NCI-H2227 (cell line): ENCODE measurements around the gene ADH4.
A peak's percentile ranks its signal among the peaks of the same experiment; 100 is the strongest.
"Not testable (repeated sequence)": the region's sequence is repeated elsewhere in the genome, so short reads cannot be mapped to it uniquely, and the experiment has no call there.

ENCODE experiments used
- DNase-seq: peaks from one replicate; lab custom pipeline; 2025; ENCODE audit not compliant: unreplicated experiment; lab: John Stamatoyannopoulos, UW

The ADH4 gene

DNA sequence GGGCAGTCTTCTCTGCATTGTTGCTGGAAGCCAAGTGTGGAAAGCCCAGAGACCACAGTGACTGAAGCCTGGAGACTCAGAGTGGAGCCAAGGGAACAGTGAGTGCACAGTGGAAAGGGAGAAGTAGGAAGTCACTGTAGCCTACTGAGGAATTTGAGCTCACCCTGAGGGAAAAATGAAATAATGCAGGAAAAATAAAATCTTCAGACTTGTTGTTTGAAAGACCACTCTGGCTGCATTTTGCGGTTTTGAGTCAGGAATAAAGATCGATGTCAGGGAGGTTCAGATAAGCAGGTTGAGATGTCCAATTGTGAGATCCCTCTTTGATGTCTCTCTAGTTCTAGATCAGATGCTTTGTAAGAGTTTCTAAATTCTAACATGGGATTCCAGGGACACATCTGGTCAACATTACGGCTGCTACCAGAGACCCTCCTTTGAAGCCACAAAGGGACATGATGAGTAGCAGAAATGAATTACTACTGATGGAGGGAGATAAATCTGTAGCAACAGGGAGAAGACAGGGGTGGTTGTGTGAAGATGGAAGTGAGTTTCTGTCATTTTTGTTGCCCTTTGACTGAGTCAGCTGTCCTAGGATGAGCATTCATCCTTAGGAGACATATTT lies 8.4 kb downstream of the ADH4 start:
- no peak for DNase-seq

DNA sequence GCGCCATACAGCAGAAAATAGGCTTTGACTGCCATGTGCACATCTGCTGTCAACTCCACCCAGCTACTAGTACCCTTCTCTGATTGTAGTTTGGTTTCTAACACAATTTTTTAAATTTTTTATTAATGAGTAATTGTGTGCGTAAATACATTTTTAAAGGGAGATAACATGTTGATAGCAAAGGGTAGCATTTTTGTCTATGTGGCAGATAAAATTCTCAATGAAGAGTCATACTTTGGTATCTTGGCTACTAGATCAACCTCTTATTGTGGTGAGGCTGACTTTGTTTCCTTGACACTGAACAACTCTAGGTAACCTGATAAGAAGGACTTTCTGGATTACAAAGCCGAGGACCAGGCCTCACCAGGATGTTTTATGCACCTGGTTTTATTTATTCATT lies 9.5 kb downstream of the ADH4 start:
- DNase-seq, result no peak

DNA sequence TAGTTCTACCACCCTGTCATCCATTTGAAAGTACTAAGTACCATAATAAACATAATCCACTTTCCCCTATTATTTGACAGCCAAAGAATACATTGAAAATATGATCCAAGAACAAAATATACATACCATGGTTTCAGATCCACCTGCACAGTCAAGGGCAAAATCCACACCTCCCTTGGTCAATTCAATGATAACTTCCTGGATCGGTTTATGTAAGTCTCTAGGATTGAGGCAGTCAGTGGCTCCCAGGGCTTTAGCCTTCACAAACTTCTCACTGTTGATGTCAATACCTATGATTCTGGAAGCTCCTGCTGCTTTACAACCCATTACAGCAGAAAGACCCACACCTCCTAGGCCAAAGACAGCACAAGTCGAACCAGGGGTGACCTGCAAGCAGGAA lies 12.7 kb downstream of the ADH4 start:
- DNase-seq, result no peak

DNA sequence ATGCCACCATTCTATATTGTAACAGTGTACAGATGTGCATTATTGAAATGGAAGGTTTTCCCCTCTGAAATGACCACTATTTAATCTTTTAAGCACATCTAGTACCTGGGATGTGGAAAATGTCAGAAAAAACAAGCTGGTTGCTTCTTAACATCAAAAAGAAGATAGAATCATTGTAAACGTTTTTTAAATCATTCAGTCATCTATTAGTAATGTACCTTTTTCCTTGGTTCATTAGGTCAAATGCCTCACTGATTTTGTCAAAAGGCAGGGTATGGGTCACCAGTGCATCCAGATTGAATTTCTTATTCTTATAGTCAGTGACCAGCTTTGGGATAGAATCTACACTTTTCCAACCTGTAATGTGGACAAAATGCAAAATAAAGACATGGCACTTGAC lies 17.7 kb downstream of the ADH4 start:
- DNase-seq, result no peak

DNA sequence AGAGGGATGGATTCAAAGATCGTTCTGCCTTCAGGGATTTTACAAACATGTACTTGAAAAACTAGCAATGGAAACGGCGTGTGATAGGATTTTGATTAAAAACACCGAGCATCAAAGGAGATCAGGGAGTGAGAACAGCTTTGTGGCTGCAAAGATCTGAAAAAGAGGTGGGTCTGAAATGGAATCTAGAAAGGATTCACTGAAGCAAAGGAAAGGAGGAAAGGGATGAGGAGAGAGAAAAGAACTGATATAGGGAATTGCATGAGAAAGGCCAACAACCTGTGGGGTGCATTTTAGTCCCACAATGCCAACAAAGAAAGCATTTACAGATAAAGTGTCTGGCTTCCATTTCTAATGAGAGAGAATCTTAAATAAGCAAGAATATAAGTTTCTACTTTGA lies 23.1 kb downstream of the ADH4 start:
- DNase-seq, result no peak

DNA sequence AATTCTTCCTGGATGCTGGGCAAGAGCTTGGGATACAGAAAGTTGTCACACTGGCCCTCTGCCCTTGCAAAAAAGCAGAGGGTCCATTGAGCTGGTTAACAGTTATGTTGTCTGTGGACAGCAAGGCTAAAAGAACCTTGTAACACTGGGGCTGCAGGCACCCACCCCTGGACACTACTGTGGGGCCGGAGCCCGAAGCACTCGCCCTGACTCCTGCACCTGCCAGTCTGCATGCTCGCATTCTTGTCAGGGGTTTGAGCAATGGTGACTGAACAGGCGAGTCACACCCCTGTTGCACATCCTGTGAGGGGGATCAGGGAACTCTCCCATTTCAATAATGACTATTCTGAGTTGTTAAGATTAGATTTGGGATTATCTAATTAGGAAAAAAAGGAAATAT lies 23.6 kb downstream of the ADH4 start:
- no peak for DNase-seq

DNA sequence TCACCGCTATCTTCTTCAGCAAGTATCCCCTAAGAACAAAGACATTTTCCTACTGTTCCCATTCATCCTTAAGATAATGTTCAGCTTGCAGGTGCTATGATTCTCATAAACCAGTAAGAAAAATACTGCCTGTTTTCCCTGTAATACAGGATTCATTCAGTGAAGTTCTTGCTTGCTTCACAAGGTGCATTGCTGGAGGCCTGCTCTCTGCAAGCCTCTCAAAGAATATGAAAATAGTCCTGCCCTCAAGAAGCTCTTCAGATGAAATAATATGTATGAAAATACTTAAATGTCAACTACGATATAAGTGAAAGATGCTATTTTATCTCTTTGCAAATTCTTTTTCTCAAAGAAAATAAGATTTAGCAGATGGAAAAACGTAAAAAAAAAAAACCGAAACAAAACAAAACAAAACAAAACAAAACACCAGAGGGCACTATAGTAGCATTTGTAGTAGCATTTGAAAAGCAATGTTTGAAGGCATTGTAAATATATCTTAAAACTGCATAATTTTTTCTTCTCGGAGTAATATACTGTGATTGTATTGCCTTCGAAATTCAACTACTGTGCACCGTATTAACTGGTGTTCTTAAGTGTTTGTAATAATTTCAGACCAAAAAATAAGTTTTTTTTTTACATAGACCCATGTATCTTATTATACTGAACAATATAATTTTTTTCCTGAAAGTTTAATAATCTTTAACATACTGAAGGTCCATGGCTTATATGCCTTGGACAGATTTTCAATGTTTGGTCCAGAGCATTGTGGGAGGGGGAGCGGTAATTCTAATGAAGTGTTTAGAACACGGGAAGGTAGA lies 26.0 kb downstream of the ADH4 start:
- DNase-seq, result no peak

DNA sequence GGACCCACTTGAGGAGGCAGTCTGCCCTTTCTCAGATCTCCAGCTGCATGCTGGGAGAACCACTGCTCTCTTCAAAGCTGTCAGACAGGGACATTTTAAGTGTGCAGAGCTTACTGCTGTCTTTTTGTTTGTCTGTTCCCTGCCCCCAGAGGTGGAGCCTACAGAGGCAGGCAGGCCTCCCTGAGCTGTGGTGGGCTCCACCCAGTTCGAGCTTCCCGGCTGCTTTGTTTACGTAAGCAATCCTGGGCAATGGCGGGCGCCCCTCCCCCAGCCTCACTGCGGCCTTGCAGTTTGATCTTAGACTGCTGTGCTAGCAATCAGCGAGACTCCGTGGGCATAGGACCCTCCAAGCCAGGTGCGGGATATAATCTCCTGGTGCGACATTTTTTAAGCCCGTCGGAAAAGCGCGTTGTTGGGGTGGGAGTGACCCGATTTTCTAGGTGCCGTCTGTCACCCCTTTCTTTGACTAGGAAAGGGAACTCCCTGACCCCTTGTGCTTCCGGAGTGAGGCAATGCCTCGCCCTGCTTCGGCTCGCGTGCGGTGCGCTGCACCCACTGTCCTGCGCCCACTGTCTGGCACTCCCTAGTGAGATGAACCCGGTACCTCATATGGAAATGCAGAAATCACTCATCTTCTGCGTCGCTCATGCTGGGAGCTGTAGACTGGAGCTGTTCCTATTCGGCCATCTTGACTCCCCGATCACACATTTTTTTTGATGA lies 26.8 kb downstream of the ADH4 start:
- DNase-seq, result not testable (repeated sequence)

DNA sequence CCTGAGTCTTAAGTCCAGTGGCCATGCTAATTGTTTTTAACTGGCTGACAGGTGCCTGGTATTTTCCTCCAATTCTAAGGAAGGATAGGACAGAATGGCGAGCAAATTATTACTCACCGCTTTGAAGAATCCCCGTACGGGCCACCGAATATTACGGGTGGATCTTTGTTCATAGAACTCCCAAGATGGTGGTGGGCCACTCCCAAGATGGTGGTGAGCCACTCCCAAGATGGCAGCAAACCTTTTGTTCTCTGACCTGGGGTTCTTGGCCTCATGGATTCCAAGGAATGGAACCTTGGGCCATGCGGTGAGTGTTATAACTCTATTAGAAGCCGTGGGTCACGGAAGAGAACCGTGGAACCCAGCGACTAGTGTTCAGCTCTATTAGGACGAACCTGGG lies 34.8 kb downstream of the ADH4 start:
- not testable (repeated sequence) for DNase-seq

DNA sequence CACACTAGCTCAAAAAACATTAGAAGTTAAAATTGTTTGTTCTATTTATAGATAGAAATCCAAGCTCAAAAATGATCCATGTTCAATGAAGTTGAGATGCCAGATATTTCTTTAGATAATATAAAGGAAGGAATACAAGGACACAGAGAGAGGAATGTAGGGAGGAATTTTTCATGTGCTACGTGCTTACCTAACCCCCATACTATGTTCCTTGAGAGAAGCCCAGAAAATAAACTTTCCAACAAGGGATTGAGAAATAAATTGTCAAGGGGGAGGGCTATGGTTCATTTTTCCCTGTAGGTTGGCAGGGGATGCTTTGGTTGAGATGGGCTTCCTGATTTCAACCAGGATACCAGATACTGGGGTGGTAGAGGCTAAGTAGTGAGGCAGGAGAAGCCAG lies 39.9 kb downstream of the ADH4 start:
- no peak for DNase-seq

DNA sequence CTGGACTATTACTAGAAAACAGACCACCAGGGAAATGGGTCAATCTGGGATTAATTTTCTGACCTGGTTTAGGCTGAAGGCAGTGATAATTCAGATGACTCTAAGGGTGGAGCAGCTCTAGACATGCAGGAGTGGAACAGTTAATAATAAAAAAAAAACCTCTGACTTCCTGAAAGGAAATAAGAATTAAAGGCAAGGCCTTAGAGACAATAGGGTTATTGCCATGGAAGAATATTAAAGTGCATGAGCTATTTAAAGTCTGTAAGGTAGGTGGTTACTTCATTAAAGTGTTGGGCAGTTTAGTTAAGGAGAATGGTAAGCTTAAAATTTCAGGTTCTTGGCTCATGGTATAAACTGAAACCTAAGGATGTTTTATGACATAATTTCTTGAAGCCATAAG lies 40.9 kb downstream of the ADH4 start:
- DNase-seq, result no peak

DNA sequence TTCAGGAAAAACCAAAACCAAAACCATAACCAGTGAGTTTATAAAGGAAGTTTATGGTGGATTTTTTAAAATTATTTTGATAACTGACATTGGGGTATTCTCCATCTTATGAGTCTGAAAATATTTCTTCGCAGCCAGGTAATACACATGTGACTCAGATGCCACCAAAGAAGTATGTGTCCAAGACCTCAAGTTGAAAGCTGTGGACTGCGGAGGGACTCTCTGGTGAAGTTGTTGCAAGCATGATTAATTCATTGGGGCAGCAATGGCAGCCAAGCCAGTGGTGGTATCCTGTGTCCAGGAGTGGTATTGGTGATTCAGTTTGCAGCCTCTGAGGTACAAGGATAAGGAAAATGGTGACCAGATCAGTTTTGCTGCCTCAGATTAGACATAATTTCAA lies 41.5 kb downstream of the ADH4 start:
- DNase-seq, result no peak

DNA sequence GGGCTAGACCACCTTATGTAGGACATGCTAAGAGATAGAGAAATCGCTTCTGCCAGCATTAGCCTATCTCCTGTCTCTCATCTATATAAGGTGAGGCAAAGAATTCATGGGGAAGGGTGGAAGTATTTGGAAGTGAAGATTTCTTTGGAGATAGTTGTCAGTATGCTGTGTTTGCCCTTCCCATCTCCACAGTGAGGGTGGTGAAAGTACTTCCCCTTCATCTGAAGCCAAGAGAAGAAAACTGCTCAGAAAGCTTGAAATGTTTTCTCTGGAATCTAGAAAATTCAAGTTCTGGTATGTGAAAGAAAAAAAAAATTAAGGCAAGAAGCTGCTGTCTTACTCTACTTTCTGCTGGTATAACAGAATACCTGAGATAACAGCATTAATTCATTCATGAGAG lies 43.2 kb downstream of the ADH4 start:
- DNase-seq, result no peak

DNA sequence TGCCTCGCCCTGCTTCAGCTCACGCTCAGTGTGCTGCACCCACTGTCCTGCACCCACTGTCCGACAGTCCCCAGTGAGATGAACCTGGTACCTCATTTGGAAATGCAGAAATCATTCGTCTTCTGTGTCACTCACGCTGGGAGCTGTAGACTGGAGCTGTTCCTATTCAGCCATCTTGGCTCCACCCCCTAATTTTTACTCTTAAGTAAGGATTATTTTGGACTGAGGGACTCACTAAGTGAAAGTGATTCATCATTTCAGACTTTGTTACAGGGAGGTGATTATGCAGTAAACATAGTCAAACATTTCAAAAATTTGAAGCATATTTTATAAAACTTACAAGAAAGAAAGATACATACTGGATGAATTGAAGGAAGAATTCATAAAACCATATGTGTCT lies 44.3 kb downstream of the ADH4 start:
- not testable (repeated sequence) for DNase-seq

DNA sequence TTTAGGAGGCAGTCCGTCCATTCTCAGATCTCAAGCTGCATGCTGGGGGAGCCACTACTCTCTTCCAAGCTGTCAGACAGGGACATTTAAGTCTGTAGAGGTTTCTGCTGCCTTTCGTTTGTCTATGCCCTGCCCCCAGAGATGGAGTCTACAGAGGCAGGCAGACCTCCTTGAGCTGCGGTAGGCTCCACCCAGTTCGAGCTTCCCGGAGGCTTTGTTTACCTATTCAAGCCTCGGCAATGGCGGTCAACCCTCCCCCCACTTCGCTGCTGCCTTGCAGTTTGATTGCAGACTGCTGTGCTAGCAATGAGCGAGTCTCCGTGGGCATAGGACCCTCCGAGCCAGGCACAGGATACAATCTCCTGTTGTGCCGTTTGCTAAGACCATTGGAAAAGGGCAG lies 44.8 kb downstream of the ADH4 start:
- no peak for DNase-seq

DNA sequence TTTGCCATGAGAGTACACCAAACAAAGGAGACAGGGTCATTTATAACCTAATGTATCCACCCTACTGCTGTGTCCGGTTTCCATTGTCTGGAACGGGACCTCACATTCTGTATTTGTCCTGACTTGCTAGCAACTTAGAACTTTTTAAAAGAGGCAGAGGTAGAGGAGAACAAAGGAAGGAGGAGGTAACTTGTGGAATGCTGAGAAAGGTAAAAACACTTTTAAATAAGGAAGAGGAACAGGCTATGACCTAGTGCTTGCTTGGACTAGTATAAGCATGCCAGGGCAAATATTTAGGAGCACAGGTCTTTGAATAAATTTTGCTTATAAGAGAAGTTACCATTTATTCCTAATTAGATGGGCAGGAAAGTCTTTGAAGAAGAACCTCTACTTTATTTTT lies 52.3 kb downstream of the ADH4 start:
- DNase-seq, result not testable (repeated sequence)

DNA sequence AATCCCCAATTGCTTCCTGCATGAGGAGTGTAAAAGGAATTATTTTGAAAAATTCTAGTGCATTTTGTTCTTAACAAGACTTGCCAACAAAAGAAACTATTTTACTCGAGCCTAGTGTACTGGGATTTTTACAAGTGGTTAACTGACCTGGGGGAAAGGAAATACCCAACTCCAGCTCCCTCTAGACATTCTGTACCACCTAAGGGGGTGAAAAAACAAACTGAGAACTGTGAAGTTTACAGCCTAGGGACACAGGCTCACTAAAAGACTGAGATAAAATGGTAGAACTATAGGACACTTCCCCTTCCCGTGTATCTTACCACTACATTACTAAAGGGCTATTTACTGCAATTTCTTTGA lies 52.9 kb downstream of the ADH4 start:
- DNase-seq, result no peak

DNA sequence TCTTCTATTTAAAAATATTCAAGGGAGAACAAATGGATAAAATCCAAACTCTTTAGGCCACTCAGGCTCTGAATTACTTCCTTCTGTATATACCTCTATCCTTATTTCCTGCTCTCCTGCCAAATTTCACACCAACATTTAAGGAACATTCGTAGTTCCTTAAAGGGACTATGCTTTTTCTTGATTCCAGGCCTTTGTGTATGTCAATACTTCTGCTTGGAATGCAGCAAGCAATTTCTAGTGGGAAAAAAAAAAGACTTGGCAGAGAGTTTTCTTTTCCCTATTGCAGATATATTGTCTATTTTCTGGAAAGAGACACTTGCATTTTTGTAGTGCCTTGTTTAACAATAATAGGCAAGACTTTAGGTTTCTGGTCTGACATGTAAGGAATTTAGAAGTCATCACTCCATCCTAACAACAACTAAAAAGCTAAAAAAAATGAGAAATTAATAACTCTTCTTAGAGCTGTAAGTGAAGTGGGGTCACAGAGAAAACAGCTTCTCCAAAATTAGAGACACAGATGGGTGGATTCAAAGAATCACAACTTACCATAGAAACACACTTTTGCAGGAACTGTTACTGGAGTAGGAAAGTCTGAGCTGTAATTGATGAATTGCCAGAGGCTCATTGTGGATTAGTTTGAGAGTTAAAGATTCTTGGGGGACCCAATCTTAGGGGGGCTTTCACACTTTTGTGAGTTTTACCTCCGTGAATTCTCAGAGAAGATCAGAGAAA lies 53.4 kb downstream of the ADH4 start:
- DNase-seq, result no peak

DNA sequence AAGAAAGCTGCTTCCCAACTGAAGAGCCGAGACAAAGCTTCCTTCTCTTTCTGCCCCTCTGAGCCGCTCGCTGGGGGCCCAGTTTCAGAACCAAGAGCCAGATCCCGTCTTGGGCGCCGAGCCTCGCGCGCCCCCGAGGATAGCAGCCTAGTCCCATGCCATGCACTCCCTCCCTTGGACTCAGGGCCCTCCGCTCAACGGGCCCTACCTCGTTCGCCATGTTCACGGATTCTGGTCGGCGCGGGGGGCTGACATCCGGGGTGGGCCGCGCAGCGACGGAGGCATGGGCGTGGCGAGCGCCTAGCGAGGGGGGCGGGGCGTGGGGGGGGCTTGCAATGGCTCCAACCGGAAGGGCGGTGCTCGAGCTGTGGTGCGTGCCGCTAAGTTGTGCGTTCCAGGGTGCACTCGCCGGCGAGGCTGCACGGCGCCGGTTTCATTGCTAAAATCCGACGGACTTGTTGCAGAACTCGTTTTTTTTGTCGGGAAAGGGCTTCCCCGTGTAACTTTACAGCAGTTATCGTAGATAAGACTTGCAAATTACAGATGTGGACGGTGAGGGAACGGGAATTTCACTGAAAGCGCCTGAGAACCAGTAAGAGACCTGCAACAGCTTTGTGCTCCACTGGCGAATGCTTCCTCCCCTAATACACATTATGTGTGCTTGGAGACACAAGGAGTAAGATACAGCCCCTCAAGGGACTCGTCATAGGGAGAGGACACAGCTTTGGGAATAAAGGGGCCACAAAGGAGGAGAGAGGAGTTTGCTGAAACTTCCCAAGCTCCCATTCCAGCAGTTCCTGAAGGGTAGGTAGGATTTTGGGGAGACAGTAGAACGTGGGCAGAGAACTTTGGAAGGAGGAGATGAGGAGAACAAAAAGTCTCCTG lies 55.4 kb downstream of the ADH4 start, which contains the start of gene ADH5:
Gene ADH5 (minus strand): TSS at position 308 of the 885 bp plus-strand sequence. CDS start 88 bp downstream, at position 220.
- peak; percentile 84 for DNase-seq

DNA sequence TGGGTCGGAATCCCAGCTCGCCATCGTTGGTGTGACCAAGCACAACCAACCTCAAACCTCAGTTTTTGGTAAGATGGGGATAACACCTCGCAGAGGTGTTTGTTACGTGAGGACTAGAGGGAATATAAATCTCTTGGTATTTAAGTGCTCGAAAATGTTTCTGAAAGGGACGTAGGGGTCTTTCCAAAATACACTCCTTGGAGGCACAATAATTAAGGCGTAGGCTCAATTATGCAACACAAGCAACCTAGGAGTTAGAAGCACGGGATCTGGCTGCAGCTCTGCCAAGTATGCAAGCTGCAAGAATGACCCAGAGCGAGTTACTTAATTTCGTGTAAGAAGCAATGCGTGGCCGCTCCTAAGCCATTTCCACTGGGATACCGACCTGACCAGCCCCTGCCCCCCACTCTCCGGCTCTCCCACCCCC lies 56.1 kb downstream of the ADH4 start:
- DNase-seq, result peak; percentile 45
